ENCODE data around the gene PITPNM3.

The PITPNM3 gene

DNA sequence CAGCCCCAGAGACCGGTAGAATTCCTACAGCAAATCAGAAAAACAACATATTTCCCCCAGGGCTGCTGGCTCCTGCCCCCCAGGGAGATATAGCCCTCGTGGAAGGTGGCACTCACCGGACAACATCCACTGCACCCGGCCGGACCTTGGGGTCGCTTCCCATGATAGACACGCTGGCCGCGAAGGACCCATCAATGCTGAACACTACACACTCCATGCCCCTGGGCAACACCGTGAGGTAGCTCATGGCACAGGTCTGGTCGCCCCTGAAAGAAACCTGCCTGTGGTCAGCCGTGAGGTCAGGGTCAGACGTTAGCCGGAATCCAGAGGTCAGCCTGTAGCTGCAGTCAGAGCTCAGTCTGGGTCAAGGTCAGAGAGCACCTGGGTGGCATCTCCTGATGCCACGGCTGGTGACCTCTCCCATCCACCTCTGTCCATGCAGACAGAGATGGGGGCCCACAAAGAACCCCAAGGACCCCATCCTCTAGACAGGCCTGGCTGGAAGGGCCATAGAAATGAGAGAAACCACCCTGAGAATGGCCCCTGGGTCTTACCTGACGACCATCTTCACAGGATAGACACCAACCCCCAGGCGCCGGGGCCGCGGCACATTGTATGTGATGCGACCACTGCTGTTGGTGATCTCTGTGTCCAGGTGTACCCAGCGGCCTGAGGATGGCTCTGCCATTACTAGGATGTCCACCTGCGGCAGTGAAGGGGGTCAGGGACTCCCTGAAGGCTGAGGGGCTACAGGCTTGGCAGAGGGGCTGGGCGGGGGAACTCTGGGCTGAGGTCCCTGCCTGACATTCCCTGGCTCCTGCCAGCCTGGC is 92.5 kb downstream of the PITPNM3 start:
- DNase-seq (ENCODE audit: low read depth in 2 of 2) = no peak

DNA sequence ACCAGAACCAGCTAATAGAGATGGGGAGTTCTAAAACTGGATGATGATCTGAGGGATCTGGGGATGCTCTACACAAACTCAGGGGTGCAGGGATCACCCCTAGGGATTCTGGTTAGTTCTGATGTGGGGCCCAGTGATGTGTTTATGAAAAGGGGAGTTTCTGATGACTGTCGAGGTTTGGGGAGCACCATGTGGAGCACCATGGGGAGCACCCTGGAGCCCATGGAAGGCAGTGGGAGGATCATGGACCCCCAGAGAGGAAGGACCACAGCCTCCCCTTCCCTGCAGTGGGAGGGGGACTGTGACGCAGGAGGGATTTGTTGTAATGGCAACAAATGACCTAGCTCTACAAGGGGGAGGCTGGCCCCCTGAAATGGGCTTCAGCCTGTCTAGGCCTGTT is 93.7 kb downstream of the PITPNM3 start:
- DNase-seq (ENCODE audit: low read depth in 2 of 2) = no peak

DNA sequence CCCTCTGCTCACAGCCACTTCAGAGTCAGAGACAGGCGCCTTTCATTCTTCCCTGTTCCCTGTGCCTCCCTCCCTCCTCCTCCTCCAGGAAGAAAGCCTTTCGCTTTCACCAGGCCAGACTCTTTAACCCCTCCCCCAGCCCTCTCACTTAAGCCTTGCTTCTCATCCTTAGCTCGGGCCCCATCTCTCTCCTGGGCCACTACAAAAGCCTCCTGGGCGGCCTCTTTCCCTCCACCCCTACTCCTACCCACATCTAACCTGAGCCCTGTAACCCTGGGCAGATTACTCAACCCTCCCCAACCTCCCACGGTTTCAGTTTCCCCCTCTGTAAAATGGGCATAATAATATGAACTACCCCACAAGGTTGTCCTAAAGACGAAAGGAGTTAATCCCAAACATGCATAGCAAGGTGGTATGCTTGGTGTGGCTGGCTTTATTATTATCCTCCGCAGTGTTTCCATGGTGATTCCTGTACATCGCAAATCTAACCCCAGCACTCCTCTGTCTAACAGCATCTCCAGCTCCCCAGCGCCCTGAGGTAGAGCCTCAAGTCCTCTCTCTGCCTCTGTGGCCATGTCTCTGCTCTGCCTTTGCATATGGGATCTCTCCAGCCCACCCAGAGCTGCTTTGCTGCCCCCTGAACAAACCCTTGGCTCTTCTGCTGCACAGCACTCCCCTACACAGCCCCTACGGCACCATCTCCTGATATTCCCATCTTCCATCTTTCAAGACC is 94.4 kb downstream of the PITPNM3 start:
- DNase-seq (ENCODE audit: low read depth in 2 of 2) = no peak

DNA sequence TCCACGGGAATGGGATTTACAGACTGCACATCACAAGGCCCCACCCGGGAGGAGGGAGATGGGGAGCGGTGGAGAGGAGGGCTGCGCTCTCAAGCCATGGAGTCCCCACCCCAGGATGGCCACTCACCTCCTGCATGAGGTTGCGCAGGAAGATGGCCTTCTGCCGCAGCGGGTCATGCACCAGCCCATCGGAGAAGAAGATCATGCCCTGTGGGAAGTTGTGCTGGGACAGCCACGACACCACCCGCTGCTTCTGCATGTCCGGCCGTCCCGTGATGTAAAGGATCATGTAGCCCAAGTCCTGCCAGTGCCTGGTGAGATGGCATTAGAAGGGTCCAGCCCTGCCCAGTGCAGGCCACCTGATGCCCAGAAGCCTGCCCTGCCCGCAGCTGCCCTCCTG is 95.1 kb downstream of the PITPNM3 start:
- DNase-seq (ENCODE audit: low read depth in 2 of 2) = no peak

DNA sequence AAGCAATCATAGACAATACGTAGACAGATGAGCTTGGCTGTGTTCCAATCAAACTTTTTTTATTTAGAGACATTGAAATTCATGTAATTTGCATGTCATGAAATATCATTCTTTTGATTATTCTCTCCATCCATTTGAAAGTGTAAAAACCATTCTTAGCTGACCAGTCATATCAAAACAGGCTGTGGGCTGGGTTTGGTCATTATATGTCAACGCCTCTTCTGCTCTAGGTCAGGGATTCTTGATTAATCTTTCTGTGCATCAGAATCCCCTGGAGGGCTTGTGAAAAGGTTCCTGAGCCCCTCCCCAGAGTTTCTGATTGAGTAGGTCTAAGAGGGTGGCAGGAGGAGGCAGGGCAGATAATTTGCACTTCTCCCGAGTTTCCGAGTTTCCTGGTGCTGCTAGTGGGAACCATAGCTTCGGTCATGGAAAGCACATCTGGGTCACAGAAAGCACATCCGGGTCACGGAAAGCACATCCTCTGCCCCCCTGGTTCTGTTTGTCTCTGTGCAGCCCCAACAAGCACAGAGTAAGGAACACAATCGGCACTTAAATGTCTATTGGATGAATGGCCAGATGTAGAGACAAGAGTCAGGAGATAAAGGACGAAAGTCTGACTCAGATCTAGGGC is 95.7 kb downstream of the PITPNM3 start:
- DNase-seq (ENCODE audit: low read depth in 2 of 2) = no peak

DNA sequence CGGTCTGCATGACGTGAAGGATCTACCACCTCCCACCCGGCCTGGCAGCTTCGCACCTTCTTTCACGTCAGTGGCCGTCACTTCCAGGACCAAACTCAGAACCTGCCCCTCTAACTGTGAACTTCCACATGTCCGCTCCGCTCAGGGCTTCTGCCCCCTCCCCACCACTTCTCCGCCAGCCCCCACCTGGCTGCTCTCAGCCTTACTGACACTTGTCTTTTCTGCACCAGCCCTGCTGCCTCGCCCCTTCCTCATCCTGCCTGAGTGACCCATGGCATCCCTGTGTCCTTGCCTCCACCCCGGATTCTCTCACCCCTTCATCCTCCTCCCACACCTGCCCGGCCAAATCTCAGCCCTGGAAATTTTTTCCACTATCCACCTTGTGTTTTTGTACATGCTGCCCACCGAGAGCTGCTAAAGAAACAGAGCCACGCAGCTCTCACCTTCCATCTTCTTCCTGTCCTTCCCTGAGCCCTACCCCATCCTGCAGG is 97.8 kb downstream of the PITPNM3 start:
- DNase-seq (ENCODE audit: low read depth in 2 of 2) = no peak

DNA sequence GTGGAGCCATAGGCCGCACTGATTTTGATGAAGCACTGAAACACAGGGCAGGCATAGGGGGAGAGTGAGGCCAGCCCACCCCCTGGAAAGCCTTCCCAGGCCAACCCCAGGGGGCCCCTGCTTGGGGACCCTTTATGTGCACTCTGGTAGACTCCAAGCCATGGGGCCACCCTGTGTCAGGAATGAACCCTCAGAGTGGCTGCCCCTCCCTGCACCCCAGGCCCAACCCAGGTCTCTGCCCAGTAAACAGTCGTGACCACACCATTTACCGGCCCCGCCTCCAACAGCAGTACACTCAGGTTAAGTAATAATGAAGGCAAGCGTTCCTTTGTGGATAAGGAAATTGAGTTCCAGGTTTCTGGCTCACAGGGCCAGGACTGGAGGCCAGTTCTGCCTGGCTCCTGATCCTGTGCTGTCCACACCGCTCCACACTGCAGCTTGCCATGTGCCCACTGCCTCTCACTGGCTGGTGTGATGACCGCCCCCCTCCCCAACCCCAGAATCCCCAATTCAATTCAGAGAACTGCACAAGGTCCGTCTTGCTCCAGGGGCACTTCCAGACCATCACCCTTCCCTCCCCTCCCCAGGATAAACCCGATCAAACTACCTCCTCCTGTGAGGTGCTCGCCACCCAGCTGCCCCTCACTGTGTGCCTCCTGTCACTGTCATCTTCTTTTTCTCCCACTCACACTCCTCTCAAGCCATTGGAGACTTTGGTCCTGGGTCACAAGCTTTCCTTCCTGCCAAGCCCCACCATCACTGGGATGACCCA is 98.5 kb downstream of the PITPNM3 start:
- no peak for DNase-seq (ENCODE audit: low read depth in 2 of 2)

DNA sequence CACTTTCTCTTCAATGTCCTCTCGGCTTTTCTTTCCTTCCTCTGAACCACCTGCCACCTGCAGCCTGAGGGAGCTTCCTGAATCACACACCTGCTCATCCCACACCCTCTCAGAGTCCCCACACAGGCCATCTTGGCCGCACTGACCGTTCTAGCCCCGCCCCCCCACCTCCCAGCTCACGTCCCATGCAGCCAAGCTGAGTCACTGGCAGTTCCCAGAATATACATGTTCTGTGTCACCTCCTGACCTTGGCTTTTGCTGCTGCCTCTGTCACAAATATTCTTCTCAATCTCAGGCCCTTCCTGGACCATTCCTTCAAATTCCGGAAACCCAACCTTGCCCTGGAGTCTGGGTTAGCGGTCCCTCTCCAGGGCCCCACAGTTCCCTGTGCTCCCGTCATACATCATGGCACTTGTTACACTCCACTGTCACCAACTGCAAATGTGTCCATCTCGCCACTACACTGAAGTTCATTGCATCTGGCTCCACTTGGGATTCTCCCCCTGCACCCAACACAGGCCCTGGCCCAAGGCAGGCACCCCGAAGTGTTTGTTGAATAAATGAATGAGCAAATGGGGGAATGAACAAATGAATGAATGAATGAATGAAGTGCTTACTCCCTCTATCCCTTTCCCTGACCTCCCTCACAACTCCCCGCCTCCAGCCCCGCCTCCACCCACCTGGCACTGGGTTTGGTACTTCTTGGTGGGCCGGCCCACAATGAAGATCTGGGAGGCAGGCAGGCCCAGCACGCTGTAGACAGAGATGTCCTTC is 99.3 kb downstream of the PITPNM3 start:
- DNase-seq (ENCODE audit: low read depth in 2 of 2) = no peak

DNA sequence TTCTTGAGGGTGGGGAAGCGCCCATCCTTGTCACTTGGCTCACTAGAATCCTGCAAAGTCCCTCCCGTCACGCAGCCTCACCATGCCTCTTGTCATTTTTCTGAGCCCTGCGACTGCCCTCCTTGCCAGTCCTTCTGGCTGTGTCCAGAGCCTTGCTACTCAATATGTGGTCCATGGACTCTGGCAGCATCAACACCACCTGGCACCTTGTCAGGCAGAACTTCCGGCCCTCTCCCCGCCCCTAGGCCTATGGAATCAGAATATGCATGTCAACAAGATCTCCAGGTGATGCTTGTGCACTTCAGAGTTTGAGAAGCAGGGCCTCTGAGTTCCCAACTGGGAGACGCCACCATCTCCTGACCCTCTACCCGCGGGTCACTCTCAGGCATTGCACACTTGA is 100.0 kb downstream of the PITPNM3 start:
- no peak for DNase-seq (ENCODE audit: low read depth in 2 of 2)

DNA sequence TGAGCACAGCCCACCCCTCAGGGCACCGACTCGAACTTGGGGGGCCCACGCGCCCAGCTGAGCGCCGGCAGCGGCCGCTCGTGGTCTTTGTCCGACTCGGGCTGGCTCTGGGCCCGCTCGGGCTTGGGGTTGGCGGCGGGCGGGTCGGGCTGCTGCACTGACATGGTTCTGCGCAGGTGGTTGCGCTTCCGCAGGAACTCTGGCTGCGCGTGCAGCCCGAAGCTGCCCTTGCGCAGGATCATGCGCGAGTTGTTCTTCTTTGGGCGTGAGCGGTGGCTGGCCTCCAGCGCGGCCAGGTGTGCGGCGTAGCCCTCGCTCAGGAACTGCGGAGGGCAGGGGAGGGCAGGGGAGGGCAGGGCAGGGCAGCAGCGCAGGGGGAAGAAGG is 101.0 kb downstream of the PITPNM3 start:
- DNase-seq (ENCODE audit: low read depth in 2 of 2) = no peak

DNA sequence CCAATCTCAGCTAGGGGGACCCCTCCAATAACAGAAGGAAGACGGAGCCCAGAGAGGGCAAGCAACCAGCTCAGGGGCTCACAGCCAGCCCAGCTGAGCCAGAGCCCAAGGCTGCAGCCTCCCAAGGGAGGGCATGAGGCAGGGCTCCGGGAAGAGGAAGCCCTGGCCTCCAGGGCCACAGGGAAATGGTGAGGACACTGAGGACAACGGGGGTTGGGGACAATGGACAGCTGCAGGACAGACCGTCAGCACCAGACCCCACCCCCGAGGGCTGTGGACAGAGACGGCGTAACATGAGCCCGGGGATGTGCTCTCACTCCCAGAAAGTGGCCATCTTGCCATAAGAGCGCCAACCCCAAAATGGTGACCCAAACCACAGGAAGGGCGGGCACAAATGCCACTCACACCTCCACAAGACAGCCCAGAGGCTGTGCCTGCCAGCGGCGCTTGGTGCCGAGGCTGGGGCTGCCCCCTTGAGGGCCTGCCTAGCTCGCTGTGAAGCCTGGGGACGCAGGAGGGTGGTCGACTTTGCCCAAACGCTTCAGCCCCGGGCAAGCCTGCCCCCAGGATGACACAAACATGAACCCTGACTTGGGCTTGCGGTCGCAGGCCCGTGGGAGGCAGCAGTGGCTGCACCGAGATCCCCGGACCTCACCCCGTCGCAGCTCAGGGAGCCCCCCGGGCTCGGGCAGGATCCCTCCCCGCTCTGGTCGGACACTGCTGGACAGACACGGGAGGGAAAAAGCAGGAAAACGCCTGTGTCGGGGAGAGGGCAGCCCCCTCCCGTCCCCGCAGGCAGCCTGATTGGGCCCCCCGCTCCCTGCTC is 101.6 kb downstream of the PITPNM3 start:
- no peak for DNase-seq (ENCODE audit: low read depth in 2 of 2)

DNA sequence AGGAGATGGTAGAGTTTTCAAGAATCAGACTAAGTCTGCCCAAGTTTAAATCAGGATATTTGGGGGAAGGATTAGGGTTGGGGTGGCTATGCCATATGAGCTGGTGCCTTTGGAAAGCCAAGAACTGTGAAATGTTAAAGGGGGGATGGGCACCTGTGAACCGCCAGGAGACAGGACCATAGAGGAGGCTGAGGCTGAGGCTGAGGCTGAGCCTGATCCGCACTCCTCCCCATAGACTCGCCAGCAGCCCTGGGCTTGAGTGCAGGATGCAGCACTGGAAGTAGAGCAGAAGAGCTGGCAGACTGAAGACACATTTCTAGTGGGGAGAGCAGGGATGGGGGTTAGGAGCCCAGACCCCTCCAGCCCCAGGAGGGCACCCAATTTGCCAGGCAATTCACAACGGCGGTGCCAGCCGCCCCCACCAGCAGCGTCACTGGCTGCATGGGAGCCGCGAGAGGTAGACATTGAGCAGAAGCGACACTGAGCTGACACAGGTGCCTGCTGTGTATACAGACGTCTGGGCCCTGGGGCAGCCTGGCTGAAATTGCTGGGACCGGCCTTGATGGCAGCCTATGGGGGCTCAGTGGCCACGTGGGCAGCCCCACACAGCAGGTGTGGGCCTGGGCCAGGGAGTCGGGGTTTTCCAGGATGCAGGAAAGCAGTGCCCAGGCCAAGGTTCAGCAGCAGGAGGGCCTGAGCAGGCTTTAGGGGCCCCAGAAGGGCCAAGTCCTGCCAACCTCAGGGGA is 102.9 kb downstream of the PITPNM3 start:
- no peak for DNase-seq (ENCODE audit: low read depth in 2 of 2)

DNA sequence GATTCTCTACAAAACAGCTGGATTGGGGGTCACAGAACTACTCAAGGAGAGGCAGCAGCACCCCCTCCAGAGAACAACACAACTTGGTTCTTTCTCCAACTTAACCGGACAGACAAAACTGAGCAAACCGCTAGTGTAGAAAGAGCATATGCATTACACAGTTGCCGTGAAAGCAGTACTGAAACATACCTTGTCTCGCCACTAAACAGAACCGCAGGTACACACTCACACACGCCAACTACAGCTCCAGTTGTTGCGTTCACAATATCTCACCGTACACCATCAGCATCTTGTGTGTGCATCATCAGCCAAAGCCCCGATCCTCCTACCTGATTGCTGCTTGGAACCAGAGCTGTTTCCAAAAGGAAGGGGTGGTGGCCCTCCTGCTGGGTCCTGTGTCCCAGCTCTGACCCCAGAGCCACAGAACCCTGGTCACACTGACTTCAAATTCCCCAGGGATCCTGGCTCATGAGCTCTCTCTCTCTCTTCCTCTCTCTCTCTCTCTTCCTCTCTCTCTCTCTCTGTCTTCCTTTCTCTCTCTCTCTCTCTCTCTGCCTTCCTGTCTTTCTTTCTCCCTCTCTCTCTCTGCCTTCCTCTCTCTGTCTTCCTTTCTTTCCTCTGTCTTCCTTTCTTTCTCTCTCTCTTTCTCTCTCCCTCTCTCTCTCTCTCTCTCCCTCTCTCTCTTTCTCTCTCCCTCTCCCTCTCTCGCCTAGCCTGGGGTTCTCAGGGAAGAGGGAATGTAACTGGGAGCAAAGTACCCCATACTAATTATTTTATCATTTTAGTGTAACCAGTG is 103.7 kb downstream of the PITPNM3 start:
- no peak for DNase-seq (ENCODE audit: low read depth in 2 of 2)

DNA sequence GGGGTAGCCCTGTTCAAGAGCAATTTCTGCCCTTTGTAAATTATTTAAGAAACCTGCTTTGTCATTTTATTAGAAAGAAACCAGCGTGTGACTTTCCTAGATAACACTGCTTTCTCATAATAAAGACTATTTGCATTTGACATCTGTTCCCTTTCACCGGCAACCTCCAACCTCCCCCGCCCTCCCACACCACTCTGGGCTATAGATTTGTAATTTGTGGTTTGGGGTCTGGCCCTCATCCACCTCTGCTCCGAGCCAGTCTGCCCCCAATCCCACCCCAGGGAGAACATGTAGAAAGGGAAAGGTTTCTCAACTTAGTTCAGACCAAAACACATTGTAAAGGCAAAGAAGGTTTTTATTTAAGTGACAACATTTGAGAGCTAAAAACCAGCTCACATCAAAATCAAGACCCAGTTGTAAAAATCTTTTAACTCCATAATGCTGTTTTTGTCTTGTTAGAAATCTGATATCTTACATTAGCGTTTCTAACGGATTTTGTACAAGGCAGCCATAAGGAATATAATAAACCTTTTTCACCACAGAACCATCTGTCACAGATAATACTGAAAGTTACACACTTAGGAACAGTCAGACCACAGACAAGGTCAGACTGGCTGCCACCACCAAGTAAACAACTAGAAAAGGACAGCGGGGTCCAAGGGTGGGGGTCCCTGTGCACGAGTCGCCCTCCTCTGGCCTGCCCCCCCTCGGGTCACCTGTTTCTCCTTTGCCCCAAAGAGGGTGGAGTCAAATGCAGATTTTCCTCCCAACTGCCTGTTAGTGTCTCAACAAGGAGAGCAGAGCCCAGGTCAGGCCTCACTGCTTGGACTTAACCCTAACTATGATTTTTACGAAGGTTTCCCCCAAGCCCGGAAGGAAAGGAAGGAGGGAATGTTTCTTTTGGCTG is 105.2 kb downstream of the PITPNM3 start:
- DNase-seq (ENCODE audit: low read depth in 2 of 2) = no peak

DNA sequence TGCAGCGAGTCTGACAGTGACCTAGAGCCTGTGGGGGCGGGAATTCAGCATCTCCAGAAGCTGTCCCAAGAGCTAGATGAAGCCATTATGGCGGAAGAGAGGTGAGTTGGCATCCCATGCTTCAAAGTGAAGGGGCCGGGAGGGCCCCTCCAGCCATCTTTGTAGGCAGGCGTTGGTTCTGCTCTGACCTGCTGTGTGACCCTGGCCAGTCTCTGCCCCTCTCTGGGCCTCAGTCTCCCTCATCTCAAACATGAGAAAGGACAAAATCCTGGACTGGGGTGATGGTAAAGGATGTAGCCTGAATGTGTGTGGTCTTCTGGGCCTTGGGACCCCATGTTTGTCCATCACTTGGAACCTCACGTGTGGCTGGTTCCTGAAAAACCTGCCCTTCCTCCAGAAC is 107.0 kb downstream of the PITPNM3 start:
- DNase-seq (ENCODE audit: low read depth in 2 of 2) = no peak

DNA sequence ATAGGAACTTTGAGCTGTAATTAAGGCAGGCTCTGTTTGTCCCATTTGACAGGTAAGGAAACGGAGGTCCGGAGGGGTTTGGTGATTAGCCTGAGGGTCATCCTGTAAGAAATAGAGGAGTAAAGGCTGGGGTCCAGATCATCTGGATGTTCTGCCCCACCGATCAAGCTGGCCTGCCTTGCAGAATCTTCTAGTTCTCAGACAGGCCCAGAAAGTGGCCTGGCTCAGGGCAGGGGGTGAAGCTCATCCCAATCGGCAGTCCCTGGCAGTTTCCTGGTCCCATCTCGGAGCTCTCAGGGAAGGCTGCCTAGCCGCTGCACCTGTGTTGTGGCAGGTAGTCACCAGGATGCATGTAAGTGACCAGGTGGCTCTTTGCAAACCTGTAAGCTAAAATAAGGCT is 107.9 kb downstream of the PITPNM3 start:
- DNase-seq (ENCODE audit: low read depth in 2 of 2) = no peak

DNA sequence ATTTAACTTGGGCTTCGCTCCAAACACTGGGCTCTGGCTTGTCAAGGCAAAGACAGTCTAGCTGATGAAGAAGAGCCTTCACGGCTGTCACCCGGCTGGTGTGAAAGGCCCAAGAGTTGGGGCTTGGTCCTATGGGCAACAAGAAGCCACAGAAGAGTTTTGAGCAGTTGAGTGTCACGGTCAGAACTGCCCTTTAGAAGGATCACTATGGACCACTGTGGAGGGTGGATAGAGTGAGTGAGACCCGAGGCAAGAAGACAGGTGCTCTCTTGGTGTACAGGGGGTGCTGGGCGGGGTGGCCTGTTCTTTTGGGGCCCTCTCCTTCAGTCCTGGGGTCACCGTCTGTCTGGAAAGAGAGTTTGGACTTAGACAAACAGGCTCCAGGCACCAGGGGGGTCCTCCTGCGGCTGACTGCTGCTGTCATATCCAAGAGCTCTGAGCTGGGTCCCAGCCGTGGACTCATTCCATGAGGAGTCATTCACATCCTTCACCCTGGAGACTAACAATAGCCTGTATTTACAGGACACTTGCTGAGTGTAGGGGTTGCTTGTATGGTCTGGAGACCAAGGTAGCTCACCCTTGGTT is 109.7 kb downstream of the PITPNM3 start:
- no peak for DNase-seq (ENCODE audit: low read depth in 2 of 2)
